B cell (primary cell): ENCODE data around the gene IFNG. TPM values are rescaled to one million over a fixed set of nuclear protein-coding genes. Genes with fewer than 3 reads are reported as not detected.

Source experiments
- ATAC-seq: fragments of 200-7000 bp; cut with Tn5 transposase; one replicate; pipeline ENCODE4 v1.10.0; 2021; ENCODE audit warnings: low read depth, mild to moderate bottlenecking, moderate number of reproducible peaks, moderate library complexity
- CTCF ChIA-PET: fragments of 350-600 bp; sonication (Branson Sonifier 250); formaldehyde crosslinking; loops from one replicate; lab custom pipeline; 2021; ENCODE audit warnings: antibody characterized with exemption, inconsistent platforms; lab: Charles Lee
- POLR2A ChIA-PET: fragments of 350-600 bp; sonication (Branson Sonifier 250); formaldehyde crosslinking; loops from one replicate; lab custom pipeline; 2021; ENCODE audit warnings: antibody characterized with exemption; lab: Charles Lee
- DNase-seq: peaks from one replicate; pipeline ENCODE4 v3.0.0; 2013
- H2AFZ ChIP-seq: 2 replicates; pipeline ENCODE4 v1.6.1; 2012; ENCODE audit warnings: mild to moderate bottlenecking, low read depth, low read length; ENCODE audit not compliant: insufficient read depth, poor library complexity, severe bottlenecking
- H3K27ac ChIP-seq, 2 donors: 1 replicate in 1 of 2; 2 replicates in 1 of 2; pipeline ENCODE4 v1.5.1; 2012 to 2013; ENCODE audit warnings: low read length in 2 of 2, mild to moderate bottlenecking in 2 of 2, moderate library complexity in 1 of 2
- H3K27me3 ChIP-seq, 4 experiments: fragments of 200-600 bp in 1 of 4; sonication (generic) in 1 of 4; replicated peaks in 1 of 4; 1 replicate in 2 of 4; 2 replicates in 2 of 4; pipeline versions ENCODE4 v1.6.1 to v1.7.0; 2013 to 2016; ENCODE audit warnings: low read length in 3 of 4, mild to moderate bottlenecking in 2 of 4, mixed read lengths in 1 of 4, moderate library complexity in 1 of 4; ENCODE audit not compliant: insufficient read depth in 4 of 4, control insufficient read depth in 3 of 4; ENCODE audit errors: control extremely low read depth in 1 of 4
- H3K36me3 ChIP-seq, 2 experiments: replicated peaks in 1 of 2; 1 replicate in 1 of 2; 2 replicates in 1 of 2; pipeline versions ENCODE4 v1.6.1 to v1.7.1; 2013; ENCODE audit warnings: low read length in 1 of 2; ENCODE audit not compliant: insufficient read depth in 2 of 2, control insufficient read depth in 1 of 2; ENCODE audit errors: control extremely low read depth in 1 of 2, extremely low read depth in 1 of 2
- H3K4me1 ChIP-seq, 2 donors: fragments of 200-600 bp in 1 of 2; sonication (generic) in 1 of 2; 1 replicate in 1 of 2; 2 replicates in 1 of 2; pipeline versions ENCODE4 v1.5.1 to v1.6.1; 2013 to 2017; ENCODE audit warnings: low read length in 2 of 2; ENCODE audit not compliant: control insufficient read depth in 2 of 2, insufficient read depth in 2 of 2
- H3K4me2 ChIP-seq: replicated peaks from 2 replicates; pipeline ENCODE3; 2012; ENCODE audit warnings: mild to moderate bottlenecking, low read depth, low read length; ENCODE audit not compliant: poor library complexity, severe bottlenecking
- H3K4me3 ChIP-seq, 5 experiments: fragments of 200-600 bp in 1 of 5; sonication (generic) in 1 of 5; 1 replicate in 3 of 5; 2 replicates in 2 of 5; pipeline versions ENCODE4 v1.5.1 to v1.7.0; 2011 to 2016; ENCODE audit warnings: low read length in 4 of 5, mild to moderate bottlenecking in 4 of 5, low read depth in 2 of 5, control low read depth in 1 of 5, moderate library complexity in 1 of 5; ENCODE audit not compliant: insufficient read depth in 1 of 5; ENCODE audit errors: control extremely low read depth in 1 of 5, extremely low read depth in 1 of 5
- H3K79me2 ChIP-seq: fragments of 200-600 bp; sonication (generic); one replicate; pipeline ENCODE4 v1.6.0; 2016; ENCODE audit warnings: low read length; ENCODE audit not compliant: control insufficient read depth, insufficient read depth
- H3K9ac ChIP-seq: fragments of 200-600 bp; sonication (generic); 2 replicates; pipeline ENCODE4 v1.6.1; 2017; ENCODE audit warnings: mild to moderate bottlenecking, low read length, moderate library complexity
- H3K9me3 ChIP-seq, 3 donors: one replicate each; pipeline versions ENCODE4 v1.6.1 to v1.7.1; 2013; ENCODE audit warnings: low read length in 2 of 3; ENCODE audit not compliant: control insufficient read depth in 2 of 3, insufficient read depth in 1 of 3; ENCODE audit errors: control extremely low read depth in 1 of 3
- H4K20me1 ChIP-seq: 2 replicates; pipeline ENCODE4 v1.6.0; 2012; ENCODE audit warnings: mild to moderate bottlenecking, low read length; ENCODE audit not compliant: insufficient read depth, control insufficient read depth, poor library complexity, severe bottlenecking
- H3K27ac Mint-ChIP-seq: one replicate; pipeline ENCODE4 v1.8.0; 2021; ENCODE audit warnings: mixed read lengths
- H3K27me3 Mint-ChIP-seq: one replicate; pipeline ENCODE4 v1.8.0; 2021; ENCODE audit warnings: mixed read lengths
- H3K4me1 Mint-ChIP-seq: one replicate; pipeline ENCODE4 v1.8.0; 2021; ENCODE audit warnings: mixed read lengths
- H3K4me3 Mint-ChIP-seq: one replicate; pipeline ENCODE4 v1.8.0; 2021; ENCODE audit warnings: mixed read lengths
- H3K9me3 Mint-ChIP-seq: one replicate; pipeline ENCODE4 v1.8.0; 2022; ENCODE audit warnings: mixed read lengths; ENCODE audit not compliant: insufficient read depth
- EZH2 ChIP-seq: IDR thresholded peaks from 2 replicates; pipeline ENCODE4 v1.6.1; 2012; ENCODE audit warnings: borderline replicate concordance, low read depth, mild to moderate bottlenecking, moderate library complexity, low read length; ENCODE audit not compliant: insufficient read depth, poor library complexity, severe bottlenecking
- WGBS: methylation state at CpG from one replicate; pipeline ENCODE4 v1.1.5; 2013; ENCODE audit warnings: missing lambda C conversion rate; ENCODE audit not compliant: insufficient coverage; 5-methylcytosine and 5-hydroxymethylcytosine counted together
- intact Hi-C: fragments of 100-400 bp; cut with micrococcal nuclease; formaldehyde crosslinking; loops from one replicate; pipeline ENCODE4 v1.10.0; 2022
- polyA plus RNA-seq: library from polyadenylated mRNA; depleted of rRNA; stranded (reverse); fragments of >200 nt; gene quantifications from 2 replicates; pipeline ENCODE4 v1.2.3, GENCODE V29; 2012
- total RNA-seq, 2 donors: library from RNA; stranded (reverse); fragments of 120-200 nt in 1 of 2; gene quantifications; 1 replicate in 1 of 2; 2 replicates in 1 of 2; pipeline versions ENCODE4 v1.2.3 to v1.2.4, GENCODE V29; 2013 to 2022
- TF ChIP-seq, protein P1 (sequence below): fragments of 200-600 bp; IDR thresholded peaks from one replicate; pipeline ENCODE4 v1.8.0; 2022; ENCODE audit warnings: antibody characterized with exemption, mild to moderate bottlenecking

IFNG gene
- total and polyA plus RNA-seq, 2 donors (not counting 1 experiment from before 2014, with no cell fraction given) = 0.24 TPM; not detected in 1

DNA sequence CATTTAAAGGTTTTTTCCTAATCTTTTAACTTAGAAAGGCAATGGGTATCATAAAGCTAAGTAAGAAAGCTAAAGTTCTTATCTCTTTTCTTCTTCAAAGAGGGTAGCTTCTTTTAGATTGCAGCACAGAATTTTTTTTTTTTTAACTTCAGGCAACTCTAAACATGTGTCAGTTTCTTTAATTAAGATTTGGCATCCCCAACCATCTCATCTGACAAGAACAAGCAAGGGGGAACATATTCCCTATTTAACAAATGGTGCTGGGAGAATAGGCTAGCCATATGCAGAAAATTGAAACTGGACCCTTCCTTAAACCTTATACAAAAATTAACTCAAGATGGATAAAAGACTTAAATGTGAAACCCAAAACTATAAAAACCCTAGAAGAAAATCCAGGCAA is 14.3 kb upstream of the IFNG start:
- ATAC-seq (no peak), DNase-seq (no peak)
- Mint-ChIP-seq H3K4me1 (peaks cover 23% of the 10 kb centered on the region), H3K4me3 (no peak overlapping the region), H3K9me3 (no peaks in the 10 kb centered on the region), H3K27me3 (no peaks in the 10 kb centered on the region), H3K27ac (no peak overlapping the region)
- Histone ChIP-seq H2AFZ (no peak overlapping the region), H3K9ac (no peak overlapping the region), H3K4me1 (peaks cover 13 to 18% of the 10 kb centered on the region in 2 donors), H3K27ac (no peak overlapping the region), H3K9me3 (no peaks in the 10 kb centered on the region), H3K79me2 (no peaks in the 10 kb centered on the region), H3K36me3 (no peaks in the 10 kb centered on the region), H4K20me1 (no peaks in the 10 kb centered on the region), H3K27me3 (no peaks in the 10 kb centered on the region), H3K4me2 (no peak overlapping the region), H3K4me3 (no peak overlapping the region)
- ChIA-PET POLR2A (no interaction called here), CTCF (interaction anchor here (0.6 kb wide), 1 partner anchor 133 kb away, joined by 4 read pairs; no protein-coding TSS in a partner anchor)
- no peak for TF ChIP-seq EZH2
- TF ChIP-seq, protein P1, sequence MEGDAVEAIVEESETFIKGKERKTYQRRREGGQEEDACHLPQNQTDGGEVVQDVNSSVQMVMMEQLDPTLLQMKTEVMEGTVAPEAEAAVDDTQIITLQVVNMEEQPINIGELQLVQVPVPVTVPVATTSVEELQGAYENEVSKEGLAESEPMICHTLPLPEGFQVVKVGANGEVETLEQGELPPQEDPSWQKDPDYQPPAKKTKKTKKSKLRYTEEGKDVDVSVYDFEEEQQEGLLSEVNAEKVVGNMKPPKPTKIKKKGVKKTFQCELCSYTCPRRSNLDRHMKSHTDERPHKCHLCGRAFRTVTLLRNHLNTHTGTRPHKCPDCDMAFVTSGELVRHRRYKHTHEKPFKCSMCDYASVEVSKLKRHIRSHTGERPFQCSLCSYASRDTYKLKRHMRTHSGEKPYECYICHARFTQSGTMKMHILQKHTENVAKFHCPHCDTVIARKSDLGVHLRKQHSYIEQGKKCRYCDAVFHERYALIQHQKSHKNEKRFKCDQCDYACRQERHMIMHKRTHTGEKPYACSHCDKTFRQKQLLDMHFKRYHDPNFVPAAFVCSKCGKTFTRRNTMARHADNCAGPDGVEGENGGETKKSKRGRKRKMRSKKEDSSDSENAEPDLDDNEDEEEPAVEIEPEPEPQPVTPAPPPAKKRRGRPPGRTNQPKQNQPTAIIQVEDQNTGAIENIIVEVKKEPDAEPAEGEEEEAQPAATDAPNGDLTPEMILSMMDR = no peak
- intact Hi-C loops = no loop called here

DNA sequence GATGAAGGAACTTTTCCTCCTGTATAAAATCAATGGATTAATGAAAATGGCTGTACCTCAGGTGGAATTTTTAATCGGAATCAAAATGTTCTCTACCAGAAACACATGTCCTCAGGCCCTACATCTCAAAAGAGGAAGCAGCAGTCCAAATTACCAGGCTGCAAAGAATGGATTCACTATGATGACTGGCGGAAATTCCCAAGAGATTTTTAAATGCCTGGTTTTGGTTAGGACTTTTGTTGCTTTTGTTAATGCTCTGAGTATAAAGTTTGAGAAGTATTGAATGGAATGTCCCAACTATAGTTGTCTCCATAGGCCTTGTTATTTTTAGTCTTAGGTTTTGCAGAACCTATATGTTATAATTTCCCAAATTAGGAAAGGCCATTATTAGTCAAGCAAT is 11.2 kb upstream of the IFNG start:
- intact Hi-C loops = no loop called here
- Histone ChIP-seq H3K36me3 (no peaks in the 10 kb centered on the region), H3K9me3 (no peaks in the 10 kb centered on the region), H3K4me3 (no peak overlapping the region), H3K9ac (no peak overlapping the region), H3K79me2 (no peaks in the 10 kb centered on the region), H3K27me3 (no peaks in the 10 kb centered on the region), H3K4me2 (no peak overlapping the region), H2AFZ (no peak overlapping the region), H3K27ac (no peak overlapping the region), H4K20me1 (no peaks in the 10 kb centered on the region), H3K4me1 (peaks cover 7 to 8% of the 10 kb centered on the region in 2 donors)
- no peak overlapping the region for H3K27ac Mint-ChIP-seq
- DNase-seq = no peak
- ChIA-PET CTCF (no interaction called here), POLR2A (no interaction called here)
- peaks cover 14% of the 10 kb centered on the region for H3K4me1 Mint-ChIP-seq
- peaks cover 3% of the 10 kb centered on the region for H3K27me3 Mint-ChIP-seq
- TF ChIP-seq, protein P1 = no peak
- no peak for TF ChIP-seq EZH2
- ATAC-seq = no peak
- H3K9me3 Mint-ChIP-seq = no peaks in the 10 kb centered on the region
- H3K4me3 Mint-ChIP-seq = no peak overlapping the region
- WGBS = no CpG with 5 or more reads among the region's 2 CpGs
